Bronchial epithelial cell (primary cell): ENCODE data around the gene A4GALT. TPM values are rescaled to one million over a fixed set of nuclear protein-coding genes. Genes with fewer than 3 reads are reported as not detected.

Source experiments
- DNase-seq: peaks from one replicate; pipeline ENCODE4 v3.0.0-alpha.2; 2010; ENCODE audit warnings: low read depth
- FAIRE-seq: peaks from 2 replicates; lab custom pipeline; 2011; peaks lifted over from hg19 to GRCh38; lab: Jason Lieb, UNC
- H3K27me3 ChIP-seq: 2 replicates; pipeline ENCODE4 v1.5.1; 2011; ENCODE audit warnings: low read length; ENCODE audit not compliant: control insufficient read depth, insufficient read depth
- H3K36me3 ChIP-seq: 2 replicates; pipeline ENCODE4 v1.5.1; 2011; ENCODE audit warnings: low read length; ENCODE audit not compliant: control insufficient read depth, insufficient read depth
- H3K4me3 ChIP-seq: 2 replicates; pipeline ENCODE4 v1.5.1; 2011; ENCODE audit warnings: mild to moderate bottlenecking, low read depth, low read length, control low read depth
- total RNA-seq: library from RNA; depleted of rRNA; stranded (reverse); fragments of >200 nt; gene quantifications from 2 replicates; pipeline ENCODE4 v1.2.1, GENCODE V29; 2014
- TF ChIP-seq, protein P1 (sequence below): IDR thresholded peaks from 2 replicates; pipeline ENCODE4 v1.5.1; 2011; ENCODE audit warnings: mild to moderate bottlenecking, moderate library complexity, low read length, control low read depth, inconsistent platforms; ENCODE audit not compliant: insufficient read depth, severe bottlenecking

A4GALT gene
- total RNA-seq, 1 donor from 2014 or later: 12.4 TPM

DNA sequence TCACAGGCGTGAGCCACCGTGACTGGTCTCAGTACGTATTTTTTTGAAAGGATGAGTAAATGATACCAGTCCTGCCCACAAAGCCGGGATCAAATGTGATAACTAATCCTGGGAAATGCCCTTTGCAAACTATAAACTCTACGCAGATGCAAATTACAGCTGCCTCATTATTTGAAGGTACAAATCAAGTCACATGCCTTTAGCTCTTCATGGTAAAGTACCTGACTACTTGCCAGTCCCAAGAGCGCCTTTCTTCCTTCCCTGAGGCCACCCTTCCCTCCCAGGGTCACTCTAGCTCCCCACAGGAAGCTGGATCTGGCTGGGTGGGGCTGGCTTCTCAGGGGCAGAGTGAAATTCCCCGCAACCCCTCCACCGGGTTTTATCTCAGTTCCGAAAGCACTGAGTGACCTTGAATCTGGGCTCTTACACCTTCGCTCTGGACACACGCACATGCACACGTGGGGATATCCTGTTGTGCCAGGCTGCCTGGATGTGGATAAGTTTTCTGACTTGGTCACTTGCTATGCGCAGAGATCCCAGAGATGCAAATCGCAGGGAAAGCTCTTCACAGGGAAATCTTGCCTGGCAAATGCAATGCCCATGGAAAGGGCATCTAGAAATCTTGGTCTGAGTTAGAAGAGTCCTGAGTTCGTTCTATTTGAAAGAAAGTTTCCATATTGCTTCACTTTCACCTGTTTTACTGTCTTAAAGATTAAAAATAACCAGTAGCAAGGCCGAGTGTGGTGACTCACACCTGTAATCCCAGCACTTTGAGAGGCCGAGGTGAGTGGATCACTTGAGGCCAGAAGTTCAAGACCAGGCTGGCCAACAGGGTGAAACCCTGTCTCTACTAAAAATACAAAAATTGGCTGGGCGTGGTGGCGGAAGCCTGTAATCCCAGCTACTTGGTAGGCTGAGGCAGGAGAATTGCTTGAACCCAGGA is 8.5 kb downstream of the A4GALT start:
- DNase-seq (peak; percentile 37), FAIRE-seq (no peak)
- Histone ChIP-seq H3K27me3 (no peaks in the 10 kb centered on the region), H3K36me3 (no peaks in the 10 kb centered on the region), H3K4me3 (no peak overlapping the region)
- TF ChIP-seq, protein P1, sequence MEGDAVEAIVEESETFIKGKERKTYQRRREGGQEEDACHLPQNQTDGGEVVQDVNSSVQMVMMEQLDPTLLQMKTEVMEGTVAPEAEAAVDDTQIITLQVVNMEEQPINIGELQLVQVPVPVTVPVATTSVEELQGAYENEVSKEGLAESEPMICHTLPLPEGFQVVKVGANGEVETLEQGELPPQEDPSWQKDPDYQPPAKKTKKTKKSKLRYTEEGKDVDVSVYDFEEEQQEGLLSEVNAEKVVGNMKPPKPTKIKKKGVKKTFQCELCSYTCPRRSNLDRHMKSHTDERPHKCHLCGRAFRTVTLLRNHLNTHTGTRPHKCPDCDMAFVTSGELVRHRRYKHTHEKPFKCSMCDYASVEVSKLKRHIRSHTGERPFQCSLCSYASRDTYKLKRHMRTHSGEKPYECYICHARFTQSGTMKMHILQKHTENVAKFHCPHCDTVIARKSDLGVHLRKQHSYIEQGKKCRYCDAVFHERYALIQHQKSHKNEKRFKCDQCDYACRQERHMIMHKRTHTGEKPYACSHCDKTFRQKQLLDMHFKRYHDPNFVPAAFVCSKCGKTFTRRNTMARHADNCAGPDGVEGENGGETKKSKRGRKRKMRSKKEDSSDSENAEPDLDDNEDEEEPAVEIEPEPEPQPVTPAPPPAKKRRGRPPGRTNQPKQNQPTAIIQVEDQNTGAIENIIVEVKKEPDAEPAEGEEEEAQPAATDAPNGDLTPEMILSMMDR: no peak

DNA sequence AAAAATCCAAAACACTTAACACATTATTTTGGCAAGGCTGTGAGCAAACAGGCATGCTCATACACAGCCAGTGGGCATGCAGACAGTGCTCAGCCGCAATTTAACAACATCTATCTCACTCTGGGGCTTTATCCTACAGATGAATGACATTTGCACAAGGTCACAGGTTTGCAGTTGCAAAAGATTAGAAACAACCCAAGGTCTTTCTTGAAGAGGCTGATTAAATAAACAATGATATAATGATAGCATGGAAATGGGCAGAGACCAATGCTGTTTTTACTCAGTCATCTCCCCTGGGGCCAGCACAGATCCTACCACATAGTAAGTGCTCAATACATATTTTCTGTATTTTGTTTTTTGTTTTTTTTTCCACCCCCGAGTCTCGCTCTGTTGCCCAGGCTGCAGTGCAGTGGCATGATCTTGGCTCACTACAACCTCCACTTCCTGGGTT is 9.4 kb downstream of the A4GALT start:
- DNase-seq (no peak), FAIRE-seq (no peak)
- no peaks in the 10 kb centered on the region for H3K27me3 ChIP-seq
- no peak overlapping the region for H3K4me3 ChIP-seq
- H3K36me3 ChIP-seq: no peaks in the 10 kb centered on the region
- TF ChIP-seq, protein P1: no peak

DNA sequence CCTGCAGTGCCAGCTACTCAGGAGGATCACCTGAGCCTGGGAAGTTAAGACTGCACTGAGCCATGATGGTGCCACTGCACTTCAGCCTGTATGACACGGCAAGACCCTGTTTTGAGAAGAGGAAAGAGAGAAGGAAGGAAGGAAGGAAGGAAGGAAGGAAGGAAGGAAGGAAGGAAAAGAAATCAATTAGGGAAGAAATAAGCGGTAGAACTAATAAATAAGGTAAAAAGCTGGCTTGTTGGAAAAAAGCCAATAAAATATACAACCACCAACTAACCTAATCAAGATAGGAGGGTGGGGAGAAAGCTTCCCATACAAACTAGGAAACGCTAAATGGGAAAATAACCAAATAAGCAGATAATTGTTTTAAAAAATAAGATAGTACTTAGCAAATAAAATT is 12.3 kb downstream of the A4GALT start:
- H3K36me3 ChIP-seq: no peaks in the 10 kb centered on the region
- no peaks in the 10 kb centered on the region for H3K27me3 ChIP-seq
- no peak for FAIRE-seq
- DNase-seq: no peak
- H3K4me3 ChIP-seq: no peak overlapping the region
- TF ChIP-seq, protein P1: no peak

DNA sequence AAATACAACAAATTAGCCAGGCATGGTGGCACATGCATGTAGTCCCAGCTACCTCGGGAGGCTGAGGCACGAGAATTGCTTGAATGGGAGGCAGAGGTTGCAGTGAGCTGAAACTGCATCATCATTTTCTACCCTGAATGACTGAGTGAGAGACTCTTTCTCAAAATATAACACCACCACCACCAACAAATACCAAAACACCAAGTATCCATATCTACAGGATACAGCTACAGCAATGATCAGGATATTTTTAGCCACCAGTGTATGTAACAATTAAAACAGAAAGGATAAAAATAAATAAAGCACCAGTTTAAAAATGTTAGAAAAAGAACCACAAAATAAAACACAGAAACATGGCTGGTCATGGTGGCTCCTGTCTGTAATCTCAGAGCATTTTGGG is 13.2 kb downstream of the A4GALT start:
- Histone ChIP-seq H3K36me3 (no peaks in the 10 kb centered on the region), H3K27me3 (no peaks in the 10 kb centered on the region), H3K4me3 (no peak overlapping the region)
- FAIRE-seq (no peak), DNase-seq (no peak)
- TF ChIP-seq, protein P1: no peak

DNA sequence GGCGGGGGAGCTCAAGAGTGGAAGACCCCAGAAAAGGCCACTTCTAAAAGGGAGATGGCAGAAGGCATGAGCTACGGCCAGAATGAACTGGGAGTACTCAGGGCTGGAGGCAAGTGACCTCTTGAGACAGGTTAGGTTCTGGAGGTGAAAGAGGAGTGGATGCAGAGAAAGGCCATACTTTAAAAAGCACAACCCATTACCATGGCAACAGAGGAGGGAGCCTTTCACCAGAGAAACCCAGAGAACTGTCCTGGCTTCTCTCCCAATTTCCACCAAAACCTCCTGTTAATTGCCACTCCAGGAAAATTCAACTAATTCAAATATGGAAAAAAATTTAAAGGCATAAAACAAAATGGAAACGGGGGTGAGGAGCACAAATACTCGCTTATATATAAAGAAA is 15.8 kb downstream of the A4GALT start:
- FAIRE-seq: no peak
- no peaks in the 10 kb centered on the region for H3K36me3 ChIP-seq
- no peak for DNase-seq
- H3K4me3 ChIP-seq: no peak overlapping the region
- H3K27me3 ChIP-seq: no peaks in the 10 kb centered on the region
- TF ChIP-seq, protein P1: no peak

DNA sequence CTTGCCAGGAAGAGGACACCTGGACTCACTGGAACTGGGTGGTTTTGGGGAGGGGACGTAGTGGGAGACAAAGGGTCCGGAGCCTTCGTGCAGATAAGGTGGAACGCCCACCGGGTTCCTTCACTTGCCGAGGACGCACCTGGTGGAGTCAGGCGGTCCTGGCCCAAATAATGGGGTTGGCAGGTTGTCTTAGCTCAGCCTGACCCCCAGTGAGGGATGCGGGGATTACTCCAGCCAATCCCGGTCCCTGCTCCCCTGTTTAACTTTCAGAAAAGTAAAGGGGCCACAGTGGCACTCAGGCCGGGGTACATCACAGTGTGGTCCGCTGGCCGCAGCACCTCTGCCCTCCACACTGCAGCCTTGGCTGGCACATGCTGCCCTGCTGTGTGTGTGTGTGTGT is 18.0 kb downstream of the A4GALT start:
- FAIRE-seq (no peak), DNase-seq (no peak)
- Histone ChIP-seq H3K4me3 (no peak overlapping the region), H3K36me3 (no peaks in the 10 kb centered on the region), H3K27me3 (no peaks in the 10 kb centered on the region)
- TF ChIP-seq, protein P1: no peak
